K562 (cell line): ENCODE data around the gene SLC11A1. TPM values are rescaled to one million over a fixed set of nuclear protein-coding genes. Genes with fewer than 3 reads are reported as not detected.

Experiments used
- ATF7 ChIP-seq: fragments of 450-650 bp; IDR thresholded peaks from 2 replicates; pipeline ENCODE4 v1.7.1; 2014; ENCODE audit warnings: mild to moderate bottlenecking, moderate library complexity
- BRD9 ChIP-seq: fragments of 450-650 bp; IDR thresholded peaks from 2 replicates; pipeline ENCODE4 v1.6.1; 2018; ENCODE audit warnings: low read depth; ENCODE audit not compliant: partially characterized antibody
- FOSL1 ChIP-seq: fragments of 200-800 bp; sonication (Bioruptor generic); conservative IDR thresholded peaks from 2 replicates; pipeline ENCODE4 v1.6.1; 2016; ENCODE audit warnings: missing genetic modification characterization, missing compliant biosample characterization
- FOXP1 ChIP-seq: sonication (generic); formaldehyde crosslinking; IDR thresholded peaks from 2 replicates; pipeline ENCODE4 v1.8.0; 2022; ENCODE audit warnings: mild to moderate bottlenecking, missing genetic modification reagents
- HDAC2 ChIP-seq: fragments of 450-650 bp; IDR thresholded peaks from 2 replicates; pipeline ENCODE4 v1.6.1; 2016; ENCODE audit warnings: mild to moderate bottlenecking
- HES1 ChIP-seq: fragments of 450-650 bp; IDR thresholded peaks from 2 replicates; pipeline ENCODE4 v1.6.1; 2016; ENCODE audit warnings: low read depth, mild to moderate bottlenecking, moderate library complexity
- KLF16 ChIP-seq: IDR thresholded peaks from 2 replicates; pipeline ENCODE4 v1.6.1; 2016; ENCODE audit warnings: antibody characterized with exemption
- L3MBTL2 ChIP-seq: fragments of 450-650 bp; IDR thresholded peaks from 2 replicates; pipeline ENCODE4 v1.6.1; 2016; ENCODE audit warnings: mild to moderate bottlenecking, moderate library complexity
- MLX ChIP-seq, 2 experiments: fragments of 450-650 bp in 1 of 2; sonication (generic) in 1 of 2; formaldehyde crosslinking; conservative IDR thresholded peaks; 2 replicates each; pipeline versions ENCODE4 v1.4.0 to v1.8.1; 2020 to 2022; ENCODE audit warnings: mild to moderate bottlenecking in 1 of 2, missing genetic modification reagents in 1 of 2
- NBN ChIP-seq: fragments of 450-650 bp; IDR thresholded peaks from 2 replicates; pipeline ENCODE4 v1.6.1; 2016; ENCODE audit warnings: low read depth, mild to moderate bottlenecking
- PHF20 ChIP-seq: fragments of 450-650 bp; IDR thresholded peaks from 2 replicates; pipeline ENCODE4 v1.6.1; 2018; ENCODE audit not compliant: partially characterized antibody
- RBFOX2 ChIP-seq: fragments of 200-400 bp; formaldehyde crosslinking; IDR thresholded peaks from 2 replicates; pipeline ENCODE4 v1.6.1; 2017; ENCODE audit warnings: low read depth, mild to moderate bottlenecking, low read length, moderate library complexity
- RCOR1 ChIP-seq, 2 experiments: IDR thresholded peaks; 2 replicates each; pipeline ENCODE4 v1.6.1; 2012; ENCODE audit warnings: low read depth in 2 of 2, low read length in 2 of 2, borderline replicate concordance in 1 of 2, improper control_type of control experiment in 1 of 2
- RFX5 ChIP-seq: IDR thresholded peaks from 2 replicates; pipeline ENCODE4 v1.6.1; 2011; ENCODE audit warnings: low read depth, mild to moderate bottlenecking, improper control_type of control experiment, low read length
- THAP7 ChIP-seq: fragments of 250-450 bp; sonication (Bioruptor Pico); IDR thresholded peaks from 2 replicates; pipeline ENCODE4 v1.5.0; 2021
- TRIM24 ChIP-seq, 2 experiments: fragments of 450-650 bp; IDR thresholded peaks; 2 replicates each; pipeline ENCODE4 v1.6.1; 2016
- YY1 ChIP-seq, 3 experiments: IDR thresholded peaks; 2 replicates each; pipeline ENCODE4 v1.6.1; 2011; ENCODE audit warnings: low read length in 2 of 3, mild to moderate bottlenecking in 2 of 3, moderate library complexity in 2 of 3, borderline replicate concordance in 1 of 3, control low read depth in 1 of 3, low read depth in 1 of 3; ENCODE audit not compliant: insufficient read depth in 3 of 3, insufficient replicate concordance in 2 of 3, control insufficient read depth in 1 of 3, insufficient read length in 1 of 3; ENCODE audit errors: extremely low read depth in 1 of 3
- polyA plus RNA-seq, 8 experiments: library from polyadenylated mRNA; depleted of rRNA in 4 of 8; stranded (reverse) in 5 of 8; unstranded in 3 of 8; fragments of >200 nt; fragmentation: Nextera tagmentation in 2 of 8; fragmentation: Illumina TruSeq in 1 of 8; extraction: Ambion mirVana in 2 of 8; extraction: Trizol in 1 of 8; gene quantifications; 2 replicates each; pipeline versions ENCODE4 v1.2.1 to v1.2.3, GENCODE V29; 2011 to 2014; ENCODE audit warnings: inconsistent platforms in 1 of 8, missing spikeins in 1 of 8
- total RNA-seq, 7 experiments: library from RNA; depleted of rRNA in 6 of 7; stranded (reverse); fragments of >200 nt in 6 of 7; fragmentation: Illumina TruSeq in 2 of 7; extraction: Trizol in 2 of 7; gene quantifications; 2 replicates each; pipeline versions ENCODE4 v1.2.1 to v1.2.3, GENCODE V29; 2011 to 2021; ENCODE audit warnings: low replicate concordance in 1 of 7
- TF ChIP-seq, protein P1 (sequence below): fragments of 200-800 bp; sonication (Bioruptor generic); IDR thresholded peaks from 2 replicates; pipeline ENCODE4 v1.6.1; 2016; ENCODE audit warnings: missing genetic modification characterization, missing compliant biosample characterization

SLC11A1 gene
- total and polyA plus RNA-seq, 9 of the 15 experiments (the other 6 are each of a cell fraction or from before 2014, with no cell fraction given) = 0.35 to 1.6 (median 0.65) TPM

GRCh38 chr2:218332920-218333645 is 49.0 kb upstream of the SLC11A1 start (continued):
- TF ChIP-seq BRD9 (peak; percentile 80), RCOR1 (IDR thresholded peaks at IDR 0.05; ENCODE audit: borderline replicate concordance in 1 of 2, low read depth in 2 of 2, low read length in 2 of 2) (peak; percentile 18 to 76; a peak in 2 of 4 replicates), RFX5 (no peak), RBFOX2 (peak; percentile 70), TRIM24 (IDR thresholded peaks at IDR 0.05) (0 out of 4 replicates have a peak, but pooled peaks of 1 of the 2 experiments have one; percentile 32), PHF20 (no peak), FOXP1 (CRISPR knock-in tag) (peak; percentile 62; the same call in 1 of the 2 replicates), THAP7 (CRISPR knock-in tag) (no peak), MLX (CRISPR knock-in tag; conservative IDR thresholded peaks at IDR 0.05) (no peak), NBN (peak; percentile 81), FOSL1 (peak; percentile 60), HDAC2 (peak; percentile 43; the same call in 1 of the 2 replicates), L3MBTL2 (peak; percentile 49; the same call in 1 of the 2 replicates), YY1 (IDR thresholded peaks at IDR 0.05; ENCODE audit: borderline replicate concordance in 1 of 3, control insufficient read depth in 1 of 3, extremely low read depth in 1 of 3, insufficient read depth in 3 of 3, insufficient read length in 1 of 3, insufficient replicate concordance in 2 of 3, low read depth in 1 of 3, low read length in 2 of 3) (peak in 1 of 3 experiments; percentile 34), ATF7 (peak; percentile 62), HES1 (no peak; the same call in 1 of the 2 replicates), KLF16 (peak; percentile 40; the same call in 1 of the 2 replicates)
- TF ChIP-seq, protein P1, sequence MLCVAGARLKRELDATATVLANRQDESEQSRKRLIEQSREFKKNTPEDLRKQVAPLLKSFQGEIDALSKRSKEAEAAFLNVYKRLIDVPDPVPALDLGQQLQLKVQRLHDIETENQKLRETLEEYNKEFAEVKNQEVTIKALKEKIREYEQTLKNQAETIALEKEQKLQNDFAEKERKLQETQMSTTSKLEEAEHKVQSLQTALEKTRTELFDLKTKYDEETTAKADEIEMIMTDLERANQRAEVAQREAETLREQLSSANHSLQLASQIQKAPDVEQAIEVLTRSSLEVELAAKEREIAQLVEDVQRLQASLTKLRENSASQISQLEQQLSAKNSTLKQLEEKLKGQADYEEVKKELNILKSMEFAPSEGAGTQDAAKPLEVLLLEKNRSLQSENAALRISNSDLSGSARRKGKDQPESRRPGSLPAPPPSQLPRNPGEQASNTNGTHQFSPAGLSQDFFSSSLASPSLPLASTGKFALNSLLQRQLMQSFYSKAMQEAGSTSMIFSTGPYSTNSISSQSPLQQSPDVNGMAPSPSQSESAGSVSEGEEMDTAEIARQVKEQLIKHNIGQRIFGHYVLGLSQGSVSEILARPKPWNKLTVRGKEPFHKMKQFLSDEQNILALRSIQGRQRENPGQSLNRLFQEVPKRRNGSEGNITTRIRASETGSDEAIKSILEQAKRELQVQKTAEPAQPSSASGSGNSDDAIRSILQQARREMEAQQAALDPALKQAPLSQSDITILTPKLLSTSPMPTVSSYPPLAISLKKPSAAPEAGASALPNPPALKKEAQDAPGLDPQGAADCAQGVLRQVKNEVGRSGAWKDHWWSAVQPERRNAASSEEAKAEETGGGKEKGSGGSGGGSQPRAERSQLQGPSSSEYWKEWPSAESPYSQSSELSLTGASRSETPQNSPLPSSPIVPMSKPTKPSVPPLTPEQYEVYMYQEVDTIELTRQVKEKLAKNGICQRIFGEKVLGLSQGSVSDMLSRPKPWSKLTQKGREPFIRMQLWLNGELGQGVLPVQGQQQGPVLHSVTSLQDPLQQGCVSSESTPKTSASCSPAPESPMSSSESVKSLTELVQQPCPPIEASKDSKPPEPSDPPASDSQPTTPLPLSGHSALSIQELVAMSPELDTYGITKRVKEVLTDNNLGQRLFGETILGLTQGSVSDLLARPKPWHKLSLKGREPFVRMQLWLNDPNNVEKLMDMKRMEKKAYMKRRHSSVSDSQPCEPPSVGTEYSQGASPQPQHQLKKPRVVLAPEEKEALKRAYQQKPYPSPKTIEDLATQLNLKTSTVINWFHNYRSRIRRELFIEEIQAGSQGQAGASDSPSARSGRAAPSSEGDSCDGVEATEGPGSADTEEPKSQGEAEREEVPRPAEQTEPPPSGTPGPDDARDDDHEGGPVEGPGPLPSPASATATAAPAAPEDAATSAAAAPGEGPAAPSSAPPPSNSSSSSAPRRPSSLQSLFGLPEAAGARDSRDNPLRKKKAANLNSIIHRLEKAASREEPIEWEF (CRISPR knock-in tag) = no peak
